Measurements from ENCODE around the gene PLAC1.

- no peak for TF ChIP-seq CTCF (IDR thresholded peaks at IDR 0.05; ENCODE audit: low read depth, low read length)
- no peak for TF ChIP-seq EZH2phosphoT487 (IDR thresholded peaks at IDR 0.05; ENCODE audit: low read depth)
Observed at GRCh38 chrX:134659761-134660160, 1.5 kb upstream of the PLAC1 start.

Measured in OCI-LY3 (cell line).